Transverse colon (tissue), 4 donors: ENCODE data around the gene XCL1.

Source experiments
- EP300 ChIP-seq: sonication (generic); formaldehyde crosslinking; IDR thresholded peaks from one replicate; pipeline ENCODE4 v1.6.1; 2017; ENCODE audit warnings: antibody characterized with exemption, low read depth
- POLR2A ChIP-seq: fragments of 450-650 bp; IDR thresholded peaks from one replicate; pipeline ENCODE4 v1.6.1; 2016; ENCODE audit warnings: antibody characterized with exemption, mild to moderate bottlenecking, moderate library complexity
- POLR2AphosphoS5 ChIP-seq, 3 donors: sonication (generic); formaldehyde crosslinking; IDR thresholded peaks; one replicate each; pipeline ENCODE4 v1.6.1; 2016; ENCODE audit warnings: antibody characterized with exemption in 3 of 3
- TF ChIP-seq, protein P1 (sequence below), 5 experiments: fragments of 200-600 bp in 3 of 5; fragments of 450-650 bp in 2 of 5; sonication (generic) in 3 of 5; IDR thresholded peaks; 1 replicate in 2 of 5; 2 replicates in 3 of 5; pipeline ENCODE4 v1.5.1; 2016 to 2017; ENCODE audit warnings: antibody characterized with exemption in 5 of 5, inconsistent platforms in 3 of 5, mild to moderate bottlenecking in 2 of 5, moderate library complexity in 1 of 5

DNA sequence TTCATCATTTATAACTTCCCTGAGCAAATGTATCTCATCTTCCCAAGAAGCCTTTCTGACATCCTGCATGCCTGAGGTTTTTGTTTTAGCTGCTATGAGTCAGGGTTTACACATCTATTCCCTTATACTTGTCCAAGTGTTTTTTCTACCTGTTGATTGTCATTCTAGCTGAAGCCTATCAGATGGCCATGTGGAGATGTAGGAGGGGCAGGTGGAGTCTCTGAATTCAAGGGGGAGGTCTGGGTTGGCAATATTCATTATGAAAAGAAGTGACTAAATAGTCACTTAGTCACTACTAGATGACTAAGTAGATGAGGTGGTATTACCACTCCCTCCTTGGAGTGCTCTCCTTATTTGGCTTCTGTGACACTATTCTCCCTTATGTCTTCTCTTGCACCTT lies 52.4 kb downstream of the XCL1 start:
- TF ChIP-seq, protein P1, sequence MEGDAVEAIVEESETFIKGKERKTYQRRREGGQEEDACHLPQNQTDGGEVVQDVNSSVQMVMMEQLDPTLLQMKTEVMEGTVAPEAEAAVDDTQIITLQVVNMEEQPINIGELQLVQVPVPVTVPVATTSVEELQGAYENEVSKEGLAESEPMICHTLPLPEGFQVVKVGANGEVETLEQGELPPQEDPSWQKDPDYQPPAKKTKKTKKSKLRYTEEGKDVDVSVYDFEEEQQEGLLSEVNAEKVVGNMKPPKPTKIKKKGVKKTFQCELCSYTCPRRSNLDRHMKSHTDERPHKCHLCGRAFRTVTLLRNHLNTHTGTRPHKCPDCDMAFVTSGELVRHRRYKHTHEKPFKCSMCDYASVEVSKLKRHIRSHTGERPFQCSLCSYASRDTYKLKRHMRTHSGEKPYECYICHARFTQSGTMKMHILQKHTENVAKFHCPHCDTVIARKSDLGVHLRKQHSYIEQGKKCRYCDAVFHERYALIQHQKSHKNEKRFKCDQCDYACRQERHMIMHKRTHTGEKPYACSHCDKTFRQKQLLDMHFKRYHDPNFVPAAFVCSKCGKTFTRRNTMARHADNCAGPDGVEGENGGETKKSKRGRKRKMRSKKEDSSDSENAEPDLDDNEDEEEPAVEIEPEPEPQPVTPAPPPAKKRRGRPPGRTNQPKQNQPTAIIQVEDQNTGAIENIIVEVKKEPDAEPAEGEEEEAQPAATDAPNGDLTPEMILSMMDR (IDR thresholded peaks at IDR 0.05) = no peak
- no peak for TF ChIP-seq POLR2AphosphoS5 (IDR thresholded peaks at IDR 0.05)
- no peak for TF ChIP-seq POLR2A
- no peak for TF ChIP-seq EP300
